Mesenchymal stem cell (in vitro differentiated cells and primary cell): ENCODE results near the gene DNAH3.
A peak's percentile ranks its signal among the peaks of the same experiment; 100 is the strongest.

ENCODE experiments used
- DNase-seq: peaks from one replicate; pipeline ENCODE4 v3.0.0-alpha.2; 2013
- H2AFZ ChIP-seq: one replicate; pipeline ENCODE4 v1.6.1; 2013; ENCODE audit warnings: low read depth, mild to moderate bottlenecking, control low read depth, inconsistent platforms, low read length, moderate library complexity
- H2AK5ac ChIP-seq: 2 replicates; pipeline ENCODE4 v1.6.1; 2013; ENCODE audit warnings: low read length, moderate library complexity, mild to moderate bottlenecking, inconsistent platforms; ENCODE audit not compliant: severe bottlenecking
- H2BK120ac ChIP-seq: one replicate; pipeline ENCODE4 v1.6.1; 2013; ENCODE audit warnings: low read depth, mild to moderate bottlenecking, inconsistent platforms, low read length, moderate library complexity
- H2BK12ac ChIP-seq, 2 experiments: one replicate each; pipeline ENCODE4 v1.6.1; 2013; ENCODE audit warnings: inconsistent platforms in 2 of 2, low read length in 2 of 2, mild to moderate bottlenecking in 2 of 2, moderate library complexity in 2 of 2, control low read depth in 1 of 2
- H2BK15ac ChIP-seq: one replicate; pipeline ENCODE4 v1.6.1; 2013; ENCODE audit warnings: mild to moderate bottlenecking, low read depth, inconsistent platforms; ENCODE audit not compliant: poor library complexity, severe bottlenecking
- H2BK5ac ChIP-seq: 2 replicates; pipeline ENCODE4 v1.6.1; 2013; ENCODE audit warnings: low read depth, mild to moderate bottlenecking, low read length, control low read depth, inconsistent platforms; ENCODE audit not compliant: poor library complexity, severe bottlenecking
- H3K14ac ChIP-seq, 2 experiments: one replicate each; pipeline ENCODE4 v1.6.1; 2013; ENCODE audit warnings: inconsistent platforms in 2 of 2, low read length in 2 of 2, control low read depth in 1 of 2, mild to moderate bottlenecking in 1 of 2, moderate library complexity in 1 of 2
- H3K18ac ChIP-seq, 2 experiments: one replicate each; pipeline ENCODE4 v1.6.1; 2013; ENCODE audit warnings: inconsistent platforms in 2 of 2, low read length in 2 of 2, control low read depth in 1 of 2, low read depth in 1 of 2, mild to moderate bottlenecking in 1 of 2
- H3K23ac ChIP-seq, 2 experiments: one replicate each; pipeline ENCODE4 v1.6.1; 2013; ENCODE audit warnings: inconsistent platforms in 2 of 2, low read length in 2 of 2, mild to moderate bottlenecking in 2 of 2, moderate library complexity in 2 of 2, control low read depth in 1 of 2
- H3K27ac ChIP-seq: 2 replicates; pipeline ENCODE4 v1.5.1; 2013; ENCODE audit warnings: mild to moderate bottlenecking, moderate library complexity, low read length, control low read depth, inconsistent platforms; ENCODE audit not compliant: poor library complexity, severe bottlenecking
- H3K27me3 ChIP-seq, 2 experiments: 2 replicates each; pipeline versions ENCODE4 v1.6.1 to v1.7.0; 2013; ENCODE audit warnings: low read length in 2 of 2, mild to moderate bottlenecking in 2 of 2, moderate library complexity in 2 of 2, control low read depth in 1 of 2, inconsistent platforms in 1 of 2; ENCODE audit not compliant: control insufficient read depth in 1 of 2, insufficient read depth in 1 of 2
- H3K36me3 ChIP-seq, 2 experiments: 2 replicates each; pipeline versions ENCODE4 v1.6.1 to v1.7.0; 2013; ENCODE audit warnings: low read length in 2 of 2, control low read depth in 1 of 2, inconsistent platforms in 1 of 2, low read depth in 1 of 2, mild to moderate bottlenecking in 1 of 2; ENCODE audit not compliant: insufficient read depth in 2 of 2, control insufficient read depth in 1 of 2
- H3K4ac ChIP-seq, 2 experiments: one replicate each; pipeline ENCODE4 v1.6.1; 2013; ENCODE audit warnings: inconsistent platforms in 2 of 2, low read length in 2 of 2, mild to moderate bottlenecking in 2 of 2, moderate library complexity in 2 of 2, control low read depth in 1 of 2, low read depth in 1 of 2
- H3K4me1 ChIP-seq: 2 replicates; pipeline ENCODE4 v1.6.1; 2013; ENCODE audit warnings: low read depth, low read length, control low read depth; ENCODE audit not compliant: control insufficient read depth, insufficient read depth
- H3K4me2 ChIP-seq: 2 replicates; pipeline ENCODE4 v1.6.1; 2013; ENCODE audit warnings: low read length, mild to moderate bottlenecking, inconsistent platforms; ENCODE audit not compliant: poor library complexity, severe bottlenecking
- H3K4me3 ChIP-seq, 2 experiments: 2 replicates each; pipeline versions ENCODE4 v1.5.1 to v1.7.0; 2013; ENCODE audit warnings: low read length in 2 of 2, mild to moderate bottlenecking in 2 of 2, control low read depth in 1 of 2, low read depth in 1 of 2; ENCODE audit not compliant: insufficient read depth in 1 of 2
- H3K79me1 ChIP-seq: replicated peaks from 2 replicates; pipeline ENCODE4 v1.6.1; 2013; ENCODE audit warnings: mild to moderate bottlenecking, control low read depth, low read length, inconsistent platforms; ENCODE audit not compliant: poor library complexity, severe bottlenecking
- H3K9ac ChIP-seq: 2 replicates; pipeline ENCODE4 v1.7.0; 2013; ENCODE audit warnings: mild to moderate bottlenecking, low read length, moderate library complexity
- H3K9me3 ChIP-seq: 2 replicates; pipeline ENCODE4 v1.7.0; 2013; ENCODE audit warnings: mild to moderate bottlenecking, low read length; ENCODE audit not compliant: control insufficient read depth
- H4K8ac ChIP-seq: one replicate; pipeline ENCODE4 v1.6.1; 2013; ENCODE audit warnings: inconsistent platforms, mild to moderate bottlenecking, low read length, moderate library complexity
- H4K91ac ChIP-seq: one replicate; pipeline ENCODE4 v1.6.1; 2013; ENCODE audit warnings: mild to moderate bottlenecking, low read length, inconsistent platforms
- WGBS: methylation state at CpG from one replicate; pipeline ENCODE4 v1.1.7; 2013; ENCODE audit warnings: mixed read lengths; 5-methylcytosine and 5-hydroxymethylcytosine counted together

DNAH3 gene

GRCh38 chr16:21164521-21165168 lies 14.0 kb upstream of the DNAH3 start:
- H3K23ac ChIP-seq = no peak overlapping the region
- H4K8ac ChIP-seq = no peak overlapping the region
- no peak for DNase-seq
- H3K9me3 ChIP-seq = no peaks in the 10 kb centered on the region
- H2AK5ac ChIP-seq = no peak overlapping the region
- H3K4me2 ChIP-seq = no peak overlapping the region
- H3K4me1 ChIP-seq = peaks cover 19% of the 10 kb centered on the region
- no peak overlapping the region for H3K9ac ChIP-seq
- 96% methylated on average over 7 of the region's 7 CpGs for WGBS
- H3K18ac ChIP-seq = no peak overlapping the region
- H4K91ac ChIP-seq = no peak overlapping the region
- no peak overlapping the region for H2AFZ ChIP-seq
- H3K4ac ChIP-seq = no peak overlapping the region
- no peak overlapping the region for H2BK120ac ChIP-seq
- H3K36me3 ChIP-seq = peaks cover 11 to 63% of the 10 kb centered on the region in 2 experiments
- H2BK12ac ChIP-seq = no peak overlapping the region
- H2BK15ac ChIP-seq = no peak overlapping the region
- no peaks in the 10 kb centered on the region for H3K27me3 ChIP-seq
- no peak overlapping the region for H2BK5ac ChIP-seq
- H3K14ac ChIP-seq = no peak overlapping the region
- no peak overlapping the region for H3K27ac ChIP-seq
- H3K79me1 ChIP-seq = peaks cover 5% of the 10 kb centered on the region
- H3K4me3 ChIP-seq = no peak overlapping the region

GRCh38 chr16:21163576-21163975 lies 12.9 kb upstream of the DNAH3 start:
- no peak overlapping the region for H3K27ac ChIP-seq
- H2BK12ac ChIP-seq = no peak overlapping the region
- no peak overlapping the region for H2BK120ac ChIP-seq
- no peaks in the 10 kb centered on the region for H3K9me3 ChIP-seq
- peaks cover 16% of the 10 kb centered on the region for H3K79me1 ChIP-seq
- H3K27me3 ChIP-seq = no peaks in the 10 kb centered on the region
- H2BK15ac ChIP-seq = no peak overlapping the region
- no peak overlapping the region for H3K4me2 ChIP-seq
- H3K4me3 ChIP-seq = no peak overlapping the region
- no peak overlapping the region for H2BK5ac ChIP-seq
- H4K91ac ChIP-seq = no peak overlapping the region
- WGBS = 91% methylated on average over 4 of the region's 4 CpGs
- no peak overlapping the region for H3K18ac ChIP-seq
- no peak overlapping the region for H2AK5ac ChIP-seq
- no peak overlapping the region for H3K9ac ChIP-seq
- H3K23ac ChIP-seq = no peak overlapping the region
- peaks cover 11 to 56% of the 10 kb centered on the region in 2 experiments for H3K36me3 ChIP-seq
- H3K4ac ChIP-seq = no peak overlapping the region
- no peak overlapping the region for H3K14ac ChIP-seq
- H3K4me1 ChIP-seq = peaks cover 24% of the 10 kb centered on the region
- H4K8ac ChIP-seq = no peak overlapping the region
- DNase-seq = no peak
- no peak overlapping the region for H2AFZ ChIP-seq

- Histone ChIP-seq H3K9me3 (no peaks in the 10 kb centered on the region), H3K27ac (peak overlapping the region; percentile 24), H3K4me3 (peak overlapping the region in 1 of 2 experiments; percentile 49), H3K4ac (no peak overlapping the region), H3K14ac (no peak overlapping the region), H2BK15ac (no peak overlapping the region), H2BK5ac (no peak overlapping the region), H3K9ac (peak overlapping the region; percentile 42), H2BK120ac (no peak overlapping the region), H3K79me1 (peaks cover 16% of the 10 kb centered on the region), H3K27me3 (no peaks in the 10 kb centered on the region), H2AK5ac (no peak overlapping the region), H3K4me1 (peaks cover 24% of the 10 kb centered on the region), H3K4me2 (no peak overlapping the region), H2AFZ (no peak overlapping the region), H3K36me3 (peaks cover 11 to 56% of the 10 kb centered on the region in 2 experiments), H2BK12ac (no peak overlapping the region), H3K18ac (no peak overlapping the region), H4K91ac (no peak overlapping the region), H3K23ac (no peak overlapping the region), H4K8ac (no peak overlapping the region)
- 79% methylated on average over 6 of the region's 7 CpGs for WGBS
- no peak for DNase-seq
Measured at GRCh38 chr16:21162661-21163151, 12.1 kb upstream of the DNAH3 start.

- H3K27ac ChIP-seq = no peak overlapping the region
- no peak overlapping the region for H3K18ac ChIP-seq
- H3K4ac ChIP-seq = no peak overlapping the region
- H2BK5ac ChIP-seq = no peak overlapping the region
- no peak overlapping the region for H3K9ac ChIP-seq
- no peak overlapping the region for H2BK120ac ChIP-seq
- no peak overlapping the region for H4K91ac ChIP-seq
- H4K8ac ChIP-seq = no peak overlapping the region
- H3K14ac ChIP-seq = no peak overlapping the region
- no peak overlapping the region for H2BK12ac ChIP-seq
- no peak overlapping the region for H3K4me2 ChIP-seq
- H3K23ac ChIP-seq = no peak overlapping the region
- H3K79me1 ChIP-seq = peaks cover 16% of the 10 kb centered on the region
- H2AK5ac ChIP-seq = no peak overlapping the region
- peaks cover 6 to 44% of the 10 kb centered on the region in 2 experiments for H3K36me3 ChIP-seq
- H3K9me3 ChIP-seq = no peaks in the 10 kb centered on the region
- WGBS = 100% methylated on average over 1 of the region's 2 CpGs
- no peak for DNase-seq
- H3K4me1 ChIP-seq = peaks cover 14% of the 10 kb centered on the region
- H2BK15ac ChIP-seq = no peak overlapping the region
- H2AFZ ChIP-seq = no peak overlapping the region
- peak overlapping the region in 1 of 2 experiments; percentile 49 for H3K4me3 ChIP-seq
- H3K27me3 ChIP-seq = no peaks in the 10 kb centered on the region
Measured at GRCh38 chr16:21161211-21161610, 10.6 kb upstream of the DNAH3 start.
